NCI-H510A treated with DMSO at 0.1 percent for 48 hours (cell line): ENCODE measurements around the gene PRKG1.
"Not testable (repeated sequence)": the region's sequence is repeated elsewhere in the genome, so short reads cannot be mapped to it uniquely, and the experiment has no call there.

Experiments used
- DNase-seq: peaks from one replicate; lab custom pipeline; 2025; lab: John Stamatoyannopoulos, UW

PRKG1 gene

GRCh38 chr10:51700228-51700817 lies 626.0 kb downstream of the PRKG1 start:
- DNase-seq, result peak; percentile 81

DNA sequence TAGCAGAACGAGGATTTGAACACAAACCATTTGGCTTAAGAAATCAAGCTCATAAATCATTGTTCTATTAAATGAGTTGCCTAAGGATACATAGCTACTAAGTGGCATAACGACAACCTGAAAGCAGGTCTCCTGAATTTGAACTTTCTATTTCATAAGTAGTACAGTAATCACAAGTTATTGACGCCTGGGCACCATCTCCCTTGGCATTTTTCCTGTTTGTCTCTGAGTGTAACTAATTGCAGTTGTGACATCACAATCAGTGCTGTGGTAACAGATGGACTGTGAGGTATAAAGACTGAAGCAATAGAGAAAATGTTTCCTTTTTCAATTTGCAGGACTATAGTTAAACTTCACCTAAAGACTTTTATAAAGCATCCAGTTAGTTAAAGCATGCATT lies 631.5 kb downstream of the PRKG1 start:
- no peak for DNase-seq

GRCh38 chr10:51706225-51706624 lies 631.9 kb downstream of the PRKG1 start:
- no peak for DNase-seq

DNA sequence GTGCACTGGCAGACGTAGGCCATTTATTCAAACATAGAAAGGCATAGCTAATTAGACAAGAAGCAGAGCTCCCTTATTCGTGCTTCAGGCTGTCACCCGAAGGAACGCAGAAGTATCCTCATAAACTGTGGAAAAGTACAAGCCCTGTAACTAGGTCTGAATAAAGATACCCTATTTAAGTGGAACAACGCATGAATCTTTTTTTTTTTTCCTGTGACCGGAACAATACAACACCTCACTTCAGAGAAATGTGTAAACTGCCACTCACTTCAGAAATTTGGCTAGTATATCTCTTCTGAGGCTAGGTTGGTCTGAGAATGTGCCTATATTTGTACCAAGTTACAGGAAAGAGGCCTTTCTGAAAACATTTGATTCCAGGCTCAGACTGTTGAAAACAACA lies 633.1 kb downstream of the PRKG1 start:
- no peak for DNase-seq

DNA sequence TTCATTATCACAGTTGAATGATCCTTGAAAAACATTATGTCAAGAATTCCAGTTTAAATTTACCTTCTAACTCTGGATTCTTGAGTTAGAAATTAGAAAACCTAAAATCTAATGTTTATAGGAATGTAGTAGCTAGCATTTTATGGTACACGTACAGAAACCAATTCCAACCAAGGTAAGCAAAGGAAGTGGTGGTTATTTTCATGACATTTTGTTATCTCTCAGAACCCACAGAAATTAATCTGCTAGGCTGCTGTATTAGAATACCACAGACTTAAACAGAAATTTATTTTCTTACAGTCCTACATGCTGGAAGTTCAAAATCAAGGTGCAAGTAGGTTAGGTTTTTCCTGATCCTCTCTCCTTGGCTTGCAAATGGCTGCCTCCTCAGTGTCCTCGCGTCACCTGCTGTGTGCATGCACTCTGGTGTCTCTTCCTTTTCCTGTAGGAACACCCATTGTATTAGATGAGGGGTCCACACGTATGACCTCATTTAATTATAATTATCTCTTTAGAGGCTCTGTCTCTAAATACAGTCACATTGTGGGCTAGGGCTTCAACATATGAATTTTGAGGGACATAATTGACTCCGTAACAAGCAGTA lies 633.6 kb downstream of the PRKG1 start:
- no peak for DNase-seq

- no peak for DNase-seq
Measured at GRCh38 chr10:51708609-51709008, 634.3 kb downstream of the PRKG1 start.

GRCh38 chr10:51709324-51709972 lies 635.2 kb downstream of the PRKG1 start:
- DNase-seq, result no peak

- no peak for DNase-seq
Measured at GRCh38 chr10:51711519-51711891, 637.2 kb downstream of the PRKG1 start.

DNA sequence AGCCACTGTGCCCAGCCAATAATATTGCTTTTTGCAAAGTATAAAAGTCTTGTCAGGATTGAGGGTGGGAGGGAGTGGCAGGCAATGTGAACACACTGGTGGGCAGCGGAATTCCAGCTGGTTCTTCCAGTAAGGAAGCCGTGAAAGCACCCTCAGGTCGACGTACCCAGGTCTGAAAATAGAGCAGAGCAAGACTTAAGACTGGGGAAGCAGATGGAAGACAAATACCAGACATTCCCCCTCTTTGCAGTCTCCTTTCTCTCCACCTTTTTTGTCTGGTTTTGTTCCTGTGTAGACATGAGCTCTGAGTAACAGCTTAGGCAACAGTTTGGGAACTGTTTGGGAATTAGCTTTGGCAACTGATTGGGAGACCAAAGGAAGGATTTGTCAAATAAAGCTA lies 642.7 kb downstream of the PRKG1 start:
- no peak for DNase-seq

DNA sequence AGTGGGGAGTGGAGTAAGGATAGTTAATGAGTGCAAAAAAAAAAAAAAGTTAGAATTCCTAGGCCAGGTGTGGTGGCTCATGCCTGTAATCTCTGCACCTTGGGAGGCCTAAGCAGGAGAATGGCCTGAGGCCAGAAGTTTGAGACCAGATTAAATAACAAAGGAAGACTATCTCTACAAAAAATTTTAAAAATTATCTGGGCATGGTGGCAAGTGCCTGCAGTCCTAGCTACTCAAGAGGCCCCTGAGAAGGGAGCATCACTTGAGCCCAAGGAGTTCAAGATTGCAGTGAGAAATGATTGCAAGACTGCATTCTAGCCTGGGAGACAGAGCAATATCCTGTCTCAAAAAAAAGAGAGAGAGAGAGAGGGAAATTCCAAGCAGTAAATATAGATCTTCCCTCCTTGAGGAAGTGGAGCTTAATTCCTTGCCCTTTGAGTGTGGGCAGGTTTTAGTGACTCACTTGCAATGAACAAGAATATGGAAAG lies 644.6 kb downstream of the PRKG1 start:
- DNase-seq, result no peak

GRCh38 chr10:51724038-51724437 lies 649.8 kb downstream of the PRKG1 start:
- no peak for DNase-seq

- no peak for DNase-seq
Measured at GRCh38 chr10:51729822-51730555, 655.7 kb downstream of the PRKG1 start.

- no peak for DNase-seq
Measured at GRCh38 chr10:51733057-51733456, 658.8 kb downstream of the PRKG1 start.

DNA sequence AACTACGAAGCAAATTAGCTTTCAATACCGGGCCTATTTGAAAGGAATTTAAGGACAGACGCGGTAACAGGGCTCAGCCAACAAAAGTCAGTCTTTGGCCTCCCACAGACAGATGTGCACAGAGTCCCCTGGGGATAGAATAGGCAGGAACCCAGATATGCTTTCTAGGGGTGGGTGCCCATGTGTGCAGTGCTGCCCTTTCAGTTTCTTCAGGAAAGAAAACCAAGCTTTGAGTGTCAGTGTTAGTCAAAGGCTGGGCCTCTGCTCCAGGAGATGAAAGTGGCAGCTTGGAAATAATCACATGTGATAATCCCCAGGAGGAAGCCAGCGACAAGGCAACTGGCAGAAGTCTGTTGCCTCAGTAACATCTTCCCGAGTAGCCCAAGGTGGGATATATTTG lies 668.9 kb downstream of the PRKG1 start:
- no peak for DNase-seq

DNA sequence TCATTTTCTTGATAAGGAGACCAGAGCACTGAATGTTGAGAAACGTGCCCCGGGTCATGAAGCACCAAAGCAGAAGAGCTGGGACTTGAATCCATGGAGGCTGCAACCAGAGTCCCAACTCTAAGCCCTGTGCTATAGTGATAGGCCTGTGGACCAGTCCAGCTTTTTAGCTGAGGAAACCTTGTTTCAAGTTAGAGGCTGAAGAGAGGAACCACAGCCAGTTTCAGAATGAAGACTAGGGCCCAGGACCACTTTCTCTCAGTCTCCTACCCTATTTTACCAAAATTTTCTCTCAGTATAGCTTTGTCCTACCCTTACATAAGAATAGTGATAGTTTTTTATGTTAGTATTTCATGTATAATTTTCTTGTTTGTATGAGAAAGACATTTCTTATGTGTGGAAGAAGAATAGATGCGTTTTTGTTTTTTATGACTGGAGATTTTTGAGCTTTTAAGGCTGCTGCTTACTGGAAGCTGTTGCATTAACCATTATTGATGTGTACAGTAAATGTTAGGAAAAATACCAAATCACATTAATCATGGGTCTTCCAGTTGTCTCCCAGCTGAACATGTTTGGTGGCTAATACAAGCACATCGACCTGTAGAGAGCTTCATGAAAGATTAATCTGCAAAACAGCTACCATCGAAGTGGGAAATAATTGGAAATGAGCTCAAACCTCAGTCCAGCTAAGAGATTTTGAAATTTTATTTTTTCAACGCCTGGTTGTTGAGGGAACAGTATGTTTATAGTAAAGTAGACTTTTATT lies 670.1 kb downstream of the PRKG1 start:
- DNase-seq, result no peak

DNA sequence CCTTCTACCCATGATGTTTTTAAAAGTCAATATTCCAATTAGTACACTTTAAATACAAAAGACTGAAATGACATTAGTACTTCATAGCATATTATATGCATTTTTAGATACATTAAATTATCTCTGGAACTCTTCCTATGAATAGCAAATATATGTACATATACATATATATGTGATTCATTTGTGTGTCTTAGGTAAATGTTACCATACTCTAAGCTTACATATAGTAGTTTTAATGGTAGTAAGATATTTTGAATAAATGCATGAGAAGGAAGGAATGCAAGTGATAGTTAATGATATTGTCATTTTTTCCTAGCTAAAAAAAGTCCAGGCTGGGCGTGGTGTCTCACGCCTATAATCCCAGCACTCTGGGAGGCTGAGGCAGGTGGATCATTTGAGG lies 671.1 kb downstream of the PRKG1 start:
- no peak for DNase-seq

DNA sequence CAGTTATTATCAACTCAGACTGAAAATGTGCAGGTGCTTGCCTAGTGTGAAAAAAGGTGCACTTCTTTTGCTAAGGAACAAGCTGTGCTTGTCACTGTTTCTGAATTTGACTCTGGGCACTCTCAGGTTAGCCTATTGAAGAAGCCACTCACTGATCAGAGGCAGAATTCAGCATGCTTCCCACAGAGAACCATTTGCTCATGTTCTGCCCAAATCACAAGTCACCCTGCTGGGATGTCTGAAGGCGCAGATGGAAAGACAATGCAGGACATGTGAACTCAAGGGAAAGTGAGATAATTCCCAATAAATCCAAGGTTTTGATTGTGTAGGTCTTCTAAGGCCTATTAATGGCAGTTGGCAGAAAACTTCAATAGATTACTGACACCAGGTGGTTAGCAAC lies 672.9 kb downstream of the PRKG1 start:
- DNase-seq, result no peak

DNA sequence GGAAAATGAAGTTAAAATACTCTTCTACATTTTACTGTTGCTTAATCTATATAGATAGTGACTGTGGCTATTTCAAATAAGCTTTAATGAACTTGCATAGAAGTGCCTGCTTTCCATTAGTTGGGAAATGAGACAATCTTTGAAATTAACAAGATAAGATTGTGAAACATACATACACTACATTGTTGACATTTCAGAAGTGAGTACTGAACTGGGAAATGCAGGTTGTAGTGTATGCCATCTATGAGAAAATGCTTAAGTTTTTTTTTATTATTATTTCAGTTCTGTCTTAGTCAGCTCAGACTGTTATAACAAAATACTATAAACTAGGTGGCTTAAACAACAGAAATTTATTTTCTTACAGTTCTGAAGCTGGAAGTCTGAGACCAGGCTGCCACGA lies 674.7 kb downstream of the PRKG1 start:
- no peak for DNase-seq

- no peak for DNase-seq
Measured at GRCh38 chr10:51758366-51758765, 684.1 kb downstream of the PRKG1 start.

DNA sequence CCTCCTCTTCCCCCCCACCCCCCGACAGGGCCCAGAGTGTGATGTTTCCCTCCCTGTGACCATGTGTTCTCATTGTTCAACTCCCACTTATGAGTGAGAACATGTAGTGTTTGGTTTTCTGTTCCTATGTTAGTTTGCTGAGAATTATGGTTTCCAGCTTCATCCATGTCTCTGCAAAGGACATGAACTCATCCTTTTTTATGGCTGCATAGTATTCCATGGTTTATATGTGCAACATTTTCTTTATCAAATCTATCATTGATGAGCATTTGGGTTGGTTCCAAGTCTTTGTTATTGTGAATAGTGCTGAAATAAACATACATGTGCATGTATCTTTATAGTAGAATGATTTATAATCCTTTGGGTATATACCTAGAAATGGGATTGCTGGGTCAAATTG lies 684.6 kb downstream of the PRKG1 start:
- DNase-seq, result not testable (repeated sequence)

GRCh38 chr10:51759896-51760534 lies 685.7 kb downstream of the PRKG1 start:
- DNase-seq, result no peak
